Natural killer cell (primary cell): Measurements from ENCODE around the gene TMEM80. TPM values are rescaled to one million over a fixed set of nuclear protein-coding genes. Genes with fewer than 3 reads are reported as not detected.

Experiments
- ATAC-seq, 3 donors: fragments of 150-1000 bp in 2 of 3; fragments of 200-7000 bp in 1 of 3; cut with Tn5 transposase; 1 replicate in 1 of 3; 2 replicates in 2 of 3; pipeline ENCODE4 v1.10.0; 2021; ENCODE audit warnings: mild to moderate bottlenecking in 2 of 3, moderate library complexity in 2 of 3
- DNase-seq, 2 donors: peaks; one replicate each; pipeline versions ENCODE4 v3.0.0 to v3.0.0-alpha.2; 2013 to 2021; ENCODE audit warnings: mixed read lengths in 1 of 2
- H3K27ac ChIP-seq: one replicate; pipeline ENCODE4 v1.5.1; 2013; ENCODE audit warnings: mild to moderate bottlenecking, low read length
- H3K27me3 ChIP-seq: one replicate; pipeline ENCODE4 v1.6.1; 2013; ENCODE audit warnings: low read length; ENCODE audit not compliant: control insufficient read depth, insufficient read depth
- H3K36me3 ChIP-seq: one replicate; pipeline ENCODE4 v1.6.1; 2013; ENCODE audit warnings: low read length; ENCODE audit not compliant: control insufficient read depth, insufficient read depth
- H3K4me1 ChIP-seq: one replicate; pipeline ENCODE4 v1.6.1; 2013; ENCODE audit warnings: low read length; ENCODE audit not compliant: control insufficient read depth, insufficient read depth
- H3K4me3 ChIP-seq: one replicate; pipeline ENCODE4 v1.5.1; 2013; ENCODE audit warnings: low read length
- H3K9me3 ChIP-seq: one replicate; pipeline ENCODE4 v1.6.1; 2013; ENCODE audit warnings: low read length; ENCODE audit not compliant: control insufficient read depth, insufficient read depth
- H3K27ac Mint-ChIP-seq, 2 donors: one replicate each; pipeline ENCODE4 v1.8.0; 2022; ENCODE audit warnings: mild to moderate bottlenecking in 2 of 2, mixed read lengths in 2 of 2, moderate library complexity in 1 of 2
- H3K27me3 Mint-ChIP-seq, 2 donors: one replicate each; pipeline ENCODE4 v1.8.0; 2022; ENCODE audit warnings: low read depth in 2 of 2, mixed read lengths in 2 of 2
- H3K36me3 Mint-ChIP-seq: one replicate; pipeline ENCODE4 v1.8.0; 2022; ENCODE audit warnings: mixed read lengths
- H3K4me1 Mint-ChIP-seq, 2 donors: one replicate each; pipeline ENCODE4 v1.8.0; 2022; ENCODE audit warnings: mixed read lengths in 2 of 2
- H3K4me3 Mint-ChIP-seq: one replicate; pipeline ENCODE4 v1.8.0; 2022; ENCODE audit warnings: mild to moderate bottlenecking, moderate library complexity, mixed read lengths
- H3K9me3 Mint-ChIP-seq, 2 donors: one replicate each; pipeline ENCODE4 v1.8.0; 2022; ENCODE audit warnings: mixed read lengths in 2 of 2
- WGBS: methylation state at CpG from one replicate; pipeline ENCODE4 v1.1.7; 2013; ENCODE audit warnings: missing lambda C conversion rate; ENCODE audit not compliant: insufficient coverage; 5-methylcytosine and 5-hydroxymethylcytosine counted together
- intact Hi-C: fragments of 100-400 bp; cut with micrococcal nuclease; formaldehyde crosslinking; loops from one replicate; pipeline ENCODE4 v1.14.2; 2022
- total RNA-seq, 4 donors: library from RNA; stranded (reverse); fragments of 120-200 nt in 1 of 4; gene quantifications; one replicate each; pipeline versions ENCODE4 v1.2.3 to v1.2.4, GENCODE V29; 2013 to 2022
- TF ChIP-seq, protein P1 (sequence below): fragments of 200-600 bp; IDR thresholded peaks from one replicate; pipeline ENCODE4 v1.8.0; 2022; ENCODE audit warnings: antibody characterized with exemption

Gene TMEM80
- total RNA-seq, 3 donors from 2014 or later (not counting 1 experiment from before 2014, with no cell fraction given): 17.8 to 42.1 (median 33.0) TPM

DNA sequence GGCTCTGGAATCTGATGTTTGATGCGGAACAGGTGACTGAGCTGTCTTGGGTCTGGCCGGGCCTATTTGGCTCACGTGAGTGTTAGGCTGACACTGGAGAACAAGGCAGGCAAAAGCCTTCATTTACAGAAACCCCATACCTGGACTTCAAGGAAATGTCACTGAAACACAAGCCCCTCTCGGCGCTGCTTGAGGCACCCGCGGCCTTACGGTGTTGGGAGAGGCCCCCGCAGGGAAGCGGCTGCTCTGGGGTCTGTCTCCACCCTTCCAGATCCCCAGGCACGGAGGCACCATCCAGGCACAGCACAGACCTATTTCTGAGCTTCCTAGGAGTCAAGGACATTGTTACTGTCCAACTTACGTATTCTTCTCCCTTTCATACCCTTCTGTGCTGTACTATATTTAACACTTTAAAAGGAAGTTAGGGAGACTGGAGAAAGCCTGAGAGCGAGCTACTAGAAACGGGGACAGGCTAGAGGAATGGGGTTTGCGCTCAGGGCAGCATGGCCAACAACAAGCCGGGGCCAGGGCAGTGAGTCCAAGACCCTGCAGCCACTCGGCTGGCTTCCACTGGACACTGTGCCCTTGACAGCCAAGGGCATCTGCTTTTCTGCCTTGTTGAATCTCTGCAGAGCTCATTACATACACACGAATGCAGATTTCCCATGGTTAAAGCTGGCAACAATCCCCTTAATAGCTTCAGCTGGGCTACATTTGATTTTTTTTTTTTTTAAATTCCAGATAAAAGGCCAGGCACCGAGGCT, 34.8 kb upstream of the TMEM80 start:
- ATAC-seq (no peak), DNase-seq (no peak)
- Histone ChIP-seq H3K9me3 (no peaks in the 10 kb centered on the region), H3K4me3 (no peak overlapping the region), H3K36me3 (peaks cover 14% of the 10 kb centered on the region), H3K27me3 (no peaks in the 10 kb centered on the region), H3K27ac (no peak overlapping the region), H3K4me1 (no peaks in the 10 kb centered on the region)
- TF ChIP-seq, protein P1, sequence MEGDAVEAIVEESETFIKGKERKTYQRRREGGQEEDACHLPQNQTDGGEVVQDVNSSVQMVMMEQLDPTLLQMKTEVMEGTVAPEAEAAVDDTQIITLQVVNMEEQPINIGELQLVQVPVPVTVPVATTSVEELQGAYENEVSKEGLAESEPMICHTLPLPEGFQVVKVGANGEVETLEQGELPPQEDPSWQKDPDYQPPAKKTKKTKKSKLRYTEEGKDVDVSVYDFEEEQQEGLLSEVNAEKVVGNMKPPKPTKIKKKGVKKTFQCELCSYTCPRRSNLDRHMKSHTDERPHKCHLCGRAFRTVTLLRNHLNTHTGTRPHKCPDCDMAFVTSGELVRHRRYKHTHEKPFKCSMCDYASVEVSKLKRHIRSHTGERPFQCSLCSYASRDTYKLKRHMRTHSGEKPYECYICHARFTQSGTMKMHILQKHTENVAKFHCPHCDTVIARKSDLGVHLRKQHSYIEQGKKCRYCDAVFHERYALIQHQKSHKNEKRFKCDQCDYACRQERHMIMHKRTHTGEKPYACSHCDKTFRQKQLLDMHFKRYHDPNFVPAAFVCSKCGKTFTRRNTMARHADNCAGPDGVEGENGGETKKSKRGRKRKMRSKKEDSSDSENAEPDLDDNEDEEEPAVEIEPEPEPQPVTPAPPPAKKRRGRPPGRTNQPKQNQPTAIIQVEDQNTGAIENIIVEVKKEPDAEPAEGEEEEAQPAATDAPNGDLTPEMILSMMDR: no peak
- Mint-ChIP-seq H3K4me1 (peaks cover 0 to 6% of the 10 kb centered on the region in 2 donors), H3K27ac (no peak overlapping the region), H3K9me3 (no peaks in the 10 kb centered on the region), H3K36me3 (no peaks in the 10 kb centered on the region), H3K4me3 (no peak overlapping the region), H3K27me3 (no peaks in the 10 kb centered on the region)
- 97% methylated on average over 19 of the region's 19 CpGs for WGBS
- intact Hi-C loops: no loop called here

DNA sequence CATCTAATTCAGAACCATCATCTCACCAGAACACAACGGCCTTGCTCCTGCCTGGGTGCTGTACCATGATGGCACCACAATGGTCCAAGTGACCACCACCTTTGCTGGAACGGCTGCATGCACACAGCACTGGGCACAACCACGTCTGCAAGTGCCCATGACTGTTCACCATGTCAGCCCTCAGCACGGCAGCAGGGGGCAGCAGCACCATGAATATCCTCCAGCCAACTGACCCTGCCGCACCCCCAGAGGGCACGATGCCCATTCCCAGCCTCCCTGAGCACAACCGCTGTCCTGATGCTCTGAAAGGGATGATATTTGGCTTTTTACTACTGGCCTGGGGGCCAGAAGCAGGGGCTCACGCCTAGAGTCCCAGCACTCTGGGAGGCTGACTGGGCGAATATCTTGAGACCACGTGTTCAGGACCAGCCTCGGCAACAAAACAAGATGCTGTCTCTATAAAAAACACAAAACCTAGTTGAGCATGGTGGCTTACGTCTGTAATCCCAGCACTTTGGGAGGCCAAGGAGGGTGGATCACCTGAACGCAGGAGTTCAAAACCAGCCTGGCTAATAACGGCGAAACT, 32.8 kb upstream of the TMEM80 start:
- 74% methylated on average over 15 of the region's 15 CpGs for WGBS
- H3K4me3 Mint-ChIP-seq: no peak overlapping the region
- ATAC-seq: peak; percentile 60 to 73 (median 64)
- intact Hi-C loops: no loop called here
- H3K27me3 Mint-ChIP-seq: no peaks in the 10 kb centered on the region
- no peaks in the 10 kb centered on the region for H3K9me3 ChIP-seq
- TF ChIP-seq, protein P1: peak; percentile 65
- H3K36me3 ChIP-seq: peaks cover 12% of the 10 kb centered on the region
- DNase-seq: peak; percentile 38 to 62
- H3K4me3 ChIP-seq: no peak overlapping the region
- H3K27me3 ChIP-seq: no peaks in the 10 kb centered on the region
- H3K36me3 Mint-ChIP-seq: no peaks in the 10 kb centered on the region
- no peak overlapping the region for H3K27ac ChIP-seq
- no peaks in the 10 kb centered on the region for H3K4me1 ChIP-seq
- no peaks in the 10 kb centered on the region for H3K9me3 Mint-ChIP-seq
- H3K27ac Mint-ChIP-seq: no peak overlapping the region
- H3K4me1 Mint-ChIP-seq: peaks cover 0 to 6% of the 10 kb centered on the region in 2 donors

DNA sequence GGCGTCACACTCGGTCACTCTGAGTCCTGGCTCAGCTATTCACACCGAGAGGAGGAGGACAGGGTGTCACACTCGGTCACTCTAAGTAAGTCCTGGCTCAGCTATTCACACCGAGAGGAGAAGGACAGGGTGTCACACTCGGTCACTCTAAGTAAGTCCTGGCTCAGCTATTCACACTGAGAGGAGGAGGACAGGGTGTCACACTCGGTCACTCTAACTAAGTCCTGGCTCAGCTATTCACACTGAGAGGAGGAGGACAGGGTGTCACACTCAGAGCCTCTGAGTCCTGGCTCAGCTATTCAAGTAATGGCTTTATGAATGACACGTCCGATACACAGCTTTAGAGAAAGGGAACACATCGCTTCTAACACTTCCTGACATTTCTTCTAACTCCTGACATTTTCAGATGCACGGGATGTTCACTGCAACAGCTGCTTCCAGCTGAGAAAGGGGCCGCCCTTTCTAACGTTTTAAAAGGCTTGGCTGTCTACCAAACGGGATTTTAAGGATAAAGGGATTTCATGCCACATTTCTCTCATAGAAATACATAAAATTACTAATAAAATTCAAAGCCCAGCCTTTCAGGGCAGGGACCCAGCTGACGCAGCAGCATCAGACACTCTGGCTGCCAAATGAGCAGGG, 30.4 kb upstream of the TMEM80 start:
- H3K36me3 ChIP-seq: peaks cover 3% of the 10 kb centered on the region

More for the DNA sequence above, 30.4 kb upstream of the TMEM80 start:
- WGBS: 96% methylated on average over 15 of the region's 15 CpGs
- Mint-ChIP-seq H3K36me3 (no peaks in the 10 kb centered on the region), H3K4me3 (no peak overlapping the region), H3K4me1 (peaks cover 0 to 6% of the 10 kb centered on the region in 2 donors), H3K9me3 (no peaks in the 10 kb centered on the region), H3K27me3 (no peaks in the 10 kb centered on the region), H3K27ac (no peak overlapping the region)
- no peak overlapping the region for H3K4me3 ChIP-seq
- no peaks in the 10 kb centered on the region for H3K27me3 ChIP-seq
- DNase-seq (no peak), ATAC-seq (no peak)
- intact Hi-C loops: no loop called here
- TF ChIP-seq, protein P1: no peak
- H3K4me1 ChIP-seq: no peaks in the 10 kb centered on the region
- H3K9me3 ChIP-seq: no peaks in the 10 kb centered on the region
- H3K27ac ChIP-seq: no peak overlapping the region
